HUES64 (cell line): Measurements from ENCODE around the gene AIRE. TPM values are rescaled to one million over a fixed set of nuclear protein-coding genes. Genes with fewer than 3 reads are reported as not detected.
"Not testable (repeated sequence)": the region's sequence is repeated elsewhere in the genome, so short reads cannot be mapped to it uniquely, and the experiment has no call there.

ENCODE experiments used
- H3K27ac ChIP-seq: 2 replicates; pipeline ENCODE4 v1.7.0; 2013; ENCODE audit warnings: low read depth, low read length, inconsistent platforms
- H3K27me3 ChIP-seq: 2 replicates; pipeline ENCODE4 v1.6.1; 2013; ENCODE audit warnings: mild to moderate bottlenecking, low read length; ENCODE audit not compliant: insufficient read depth
- H3K36me3 ChIP-seq: 2 replicates; pipeline ENCODE4 v1.6.1; 2013; ENCODE audit warnings: mild to moderate bottlenecking, low read length; ENCODE audit not compliant: insufficient read depth
- H3K4me1 ChIP-seq: 2 replicates; pipeline ENCODE4 v1.6.1; 2013; ENCODE audit warnings: mild to moderate bottlenecking, low read length, moderate library complexity; ENCODE audit not compliant: insufficient read depth
- H3K4me3 ChIP-seq: 2 replicates; pipeline ENCODE4 v1.5.1; 2013; ENCODE audit warnings: mild to moderate bottlenecking, low read length, moderate library complexity
- H3K9ac ChIP-seq: 2 replicates; pipeline ENCODE4 v1.6.1; 2013; ENCODE audit warnings: mild to moderate bottlenecking, low read depth, low read length
- H3K9me3 ChIP-seq: 2 replicates; pipeline ENCODE4 v1.6.1; 2013; ENCODE audit warnings: low read depth, low read length; ENCODE audit not compliant: insufficient read depth
- WGBS: fragments of 150-250, 120-280 bp; methylation state at CpG from one replicate; pipeline ENCODE4 v1.1.7; 2013; ENCODE audit warnings: missing lambda C conversion rate; 5-methylcytosine and 5-hydroxymethylcytosine counted together
- polyA plus RNA-seq, 2 experiments: library from polyadenylated mRNA; stranded (reverse); fragments of 50-300 nt; gene quantifications; one replicate each; pipeline ENCODE4 v1.2.3, GENCODE V29; 2013

AIRE gene
- 0.15 TPM for polyA plus RNA-seq (2013, experiment 1 of 2)
- not detected for polyA plus RNA-seq (2013, experiment 2 of 2)

DNA sequence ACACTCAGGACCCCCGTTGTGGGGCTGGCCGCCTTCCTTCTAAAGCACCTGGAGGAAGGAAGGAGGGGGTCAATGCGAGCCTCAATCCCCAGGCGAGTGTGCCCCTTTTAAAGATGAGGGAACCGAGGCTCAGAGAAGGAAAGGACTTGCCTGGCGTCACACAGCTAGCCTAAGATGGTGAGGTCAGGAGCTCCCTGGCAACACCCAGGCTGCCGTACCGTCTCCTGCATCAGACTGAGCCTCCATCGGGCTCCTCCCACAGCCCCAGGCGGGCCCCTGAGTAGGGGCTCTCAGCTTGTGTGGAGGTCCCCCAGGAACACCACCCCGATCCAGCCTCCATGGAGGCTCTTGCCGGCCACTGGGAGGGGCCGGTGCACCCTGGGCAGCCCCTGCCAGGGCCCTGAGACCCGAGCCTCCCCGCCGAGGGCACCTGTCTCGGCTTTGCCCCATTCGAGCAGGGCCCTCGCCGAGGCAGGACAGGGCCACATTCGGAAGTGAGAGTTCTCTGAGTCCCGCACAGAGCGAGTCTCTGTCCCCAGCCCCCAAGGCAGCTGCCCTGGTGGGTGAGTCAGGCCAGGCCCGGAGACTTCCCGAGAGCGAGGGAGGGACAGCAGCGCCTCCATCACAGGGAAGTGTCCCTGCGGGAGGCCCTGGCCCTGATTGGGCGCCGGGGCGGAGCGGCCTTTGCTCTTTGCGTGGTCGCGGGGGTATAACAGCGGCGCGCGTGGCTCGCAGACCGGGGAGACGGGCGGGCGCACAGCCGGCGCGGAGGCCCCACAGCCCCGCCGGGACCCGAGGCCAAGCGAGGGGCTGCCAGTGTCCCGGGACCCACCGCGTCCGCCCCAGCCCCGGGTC, at the start of gene AIRE:
Gene AIRE, plus strand, starts transcription at position 739 of the 855 bp plus-strand sequence. CDS start 131 bp downstream, outside the sequence.
- H3K27ac ChIP-seq, result no peak within 1 kb of the TSS
- 22% methylated on average over 56 of the region's 56 CpGs for WGBS
- H3K36me3 ChIP-seq, result no peaks in the 10 kb centered on the region
- H3K4me1 ChIP-seq, result peaks cover 16% of the 10 kb centered on the region
- H3K9ac ChIP-seq, result peak within 1 kb of the TSS; percentile 31; the same call in 1 of the 2 replicates
- H3K4me3 ChIP-seq, result peak within 1 kb of the TSS; percentile 54
- H3K9me3 ChIP-seq, result no peaks in the 10 kb centered on the region
- peaks cover 36% of the 10 kb centered on the region for H3K27me3 ChIP-seq

- not testable (repeated sequence) for H3K27ac ChIP-seq, H3K36me3 ChIP-seq, H3K9ac ChIP-seq, H3K9me3 ChIP-seq, H3K4me3 ChIP-seq, H3K4me1 ChIP-seq, H3K27me3 ChIP-seq
- WGBS, result no CpG with 5 or more reads among the region's 46 CpGs
Observed at GRCh38 chr21:44240353-44240752, 45.3 kb upstream of the AIRE start.

DNA sequence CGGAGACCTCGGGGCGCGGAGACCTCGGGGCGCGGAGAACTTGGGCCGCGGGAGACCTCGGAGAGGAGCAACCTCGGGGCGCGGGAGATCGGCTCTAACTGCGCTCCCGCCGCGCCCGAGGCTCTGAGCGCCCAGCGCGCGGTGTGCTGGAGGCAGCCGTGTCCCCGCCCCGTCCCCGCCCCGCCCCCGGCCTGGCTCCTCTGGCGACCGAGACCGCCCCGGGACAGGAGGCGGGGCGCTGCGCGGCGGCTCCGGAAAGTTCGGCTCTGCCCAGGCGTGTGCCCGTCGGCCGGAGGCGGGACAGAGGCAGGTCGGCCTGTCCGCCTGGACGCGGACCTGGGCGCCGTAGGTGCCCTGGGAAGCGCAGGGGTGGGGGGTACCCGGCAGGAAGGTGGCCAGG, 44.8 kb upstream of the AIRE start, which contains the start of gene ICOSLG:
Gene ICOSLG, minus strand, starts transcription at position 102 of the 400 bp plus-strand sequence. CDS start 126 bp downstream, outside the sequence.
- H3K27ac ChIP-seq, H3K9me3 ChIP-seq, H3K4me3 ChIP-seq, H3K36me3 ChIP-seq, H3K9ac ChIP-seq, H3K27me3 ChIP-seq, H3K4me1 ChIP-seq: not testable (repeated sequence)
- no CpG with 5 or more reads among the region's 53 CpGs for WGBS

- H3K36me3 ChIP-seq, H3K4me1 ChIP-seq, H3K27me3 ChIP-seq, H3K9me3 ChIP-seq, H3K9ac ChIP-seq, H3K27ac ChIP-seq, H3K4me3 ChIP-seq: not testable (repeated sequence)
- WGBS, result no CpG with 5 or more reads among the region's 27 CpGs
Observed at GRCh38 chr21:44241281-44241680, 44.4 kb upstream of the AIRE start.

DNA sequence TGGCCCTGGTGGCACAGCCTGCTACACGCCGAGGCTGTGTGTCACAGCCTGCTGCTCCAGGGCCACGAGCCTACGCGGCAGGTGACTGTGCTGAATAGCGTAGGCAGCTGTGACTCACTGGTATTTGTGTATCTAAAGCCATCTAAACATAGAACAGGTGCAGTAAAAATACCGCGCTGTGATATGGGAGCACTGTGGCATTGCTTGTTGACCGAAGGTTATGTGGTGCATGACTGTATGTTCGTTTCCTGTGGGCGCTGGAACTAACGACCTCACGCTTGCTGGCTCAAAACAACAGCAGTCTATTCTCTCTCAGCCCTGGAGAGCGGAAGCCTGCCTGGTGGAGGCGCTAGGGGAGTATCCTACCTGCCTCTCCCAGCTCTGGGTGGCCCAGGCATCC, 41.7 kb upstream of the AIRE start:
- no CpG with 5 or more reads among the region's 15 CpGs for WGBS
- H3K9ac ChIP-seq, H3K36me3 ChIP-seq, H3K27ac ChIP-seq, H3K9me3 ChIP-seq, H3K4me3 ChIP-seq, H3K4me1 ChIP-seq, H3K27me3 ChIP-seq: not testable (repeated sequence)

DNA sequence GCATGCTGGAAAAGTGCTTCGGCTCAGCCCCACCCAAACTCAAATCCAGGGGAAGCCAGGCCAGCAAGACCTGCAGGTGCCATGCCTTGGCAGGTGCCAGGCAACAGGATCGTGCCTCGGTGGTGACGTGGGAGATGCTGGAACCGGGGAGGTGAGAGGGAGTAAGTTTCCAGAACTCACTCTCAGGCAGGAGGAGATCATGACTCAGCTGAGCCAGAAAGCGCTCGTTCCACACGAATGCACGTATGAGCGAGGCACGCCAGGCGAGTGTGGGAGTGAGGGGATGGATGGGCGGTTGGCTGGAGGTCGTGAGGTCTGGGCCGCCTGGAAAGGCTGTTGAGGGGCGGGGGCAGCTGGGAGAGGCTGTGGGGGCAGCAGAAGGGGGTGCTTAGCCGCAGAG, 37.8 kb upstream of the AIRE start:
- not testable (repeated sequence) for H3K4me3 ChIP-seq, H3K36me3 ChIP-seq, H3K9ac ChIP-seq, H3K9me3 ChIP-seq, H3K4me1 ChIP-seq, H3K27ac ChIP-seq, H3K27me3 ChIP-seq
- no CpG with 5 or more reads among the region's 17 CpGs for WGBS

DNA sequence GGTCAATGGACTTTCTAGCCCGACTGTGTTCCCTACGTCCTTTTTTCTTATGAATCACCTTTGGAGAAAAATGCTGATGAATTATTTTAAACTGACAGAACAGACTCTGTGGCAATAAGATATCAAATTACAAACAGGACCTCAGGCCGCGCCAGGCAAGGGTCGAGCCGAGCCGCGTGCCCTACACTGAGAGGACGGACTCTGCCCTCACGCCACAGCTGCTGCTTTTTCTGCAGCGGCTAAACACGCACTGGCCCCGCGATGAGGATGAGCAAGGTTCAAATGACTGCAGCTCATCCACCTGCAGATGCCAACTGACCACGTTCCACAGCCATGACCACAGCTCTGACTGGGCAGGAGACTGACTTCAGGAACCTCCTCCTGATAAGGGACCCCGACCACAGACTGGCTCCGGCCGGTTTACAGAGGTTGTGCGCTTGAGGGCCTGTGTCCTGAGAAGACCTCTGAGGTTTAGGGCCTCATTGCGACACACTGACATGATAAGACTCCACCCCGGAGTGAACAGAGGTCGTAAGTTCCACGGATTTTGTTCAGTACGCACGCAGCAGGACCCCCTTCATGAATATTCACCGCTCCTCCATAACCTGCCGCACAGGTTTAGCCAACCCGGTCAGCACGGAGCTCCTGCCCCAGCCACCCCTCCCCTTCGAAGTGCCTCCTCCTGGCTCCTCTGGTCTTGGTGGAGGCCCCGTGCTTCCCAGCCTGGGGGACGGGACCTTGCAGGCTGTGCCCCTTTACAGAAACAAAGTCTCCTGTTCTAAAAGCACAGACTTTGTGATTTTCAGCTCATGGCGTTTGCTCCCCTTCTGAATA, 36.3 kb upstream of the AIRE start:
- no CpG with 5 or more reads among the region's 33 CpGs for WGBS
- not testable (repeated sequence) for H3K9ac ChIP-seq, H3K27me3 ChIP-seq, H3K27ac ChIP-seq, H3K4me3 ChIP-seq, H3K9me3 ChIP-seq, H3K4me1 ChIP-seq, H3K36me3 ChIP-seq

DNA sequence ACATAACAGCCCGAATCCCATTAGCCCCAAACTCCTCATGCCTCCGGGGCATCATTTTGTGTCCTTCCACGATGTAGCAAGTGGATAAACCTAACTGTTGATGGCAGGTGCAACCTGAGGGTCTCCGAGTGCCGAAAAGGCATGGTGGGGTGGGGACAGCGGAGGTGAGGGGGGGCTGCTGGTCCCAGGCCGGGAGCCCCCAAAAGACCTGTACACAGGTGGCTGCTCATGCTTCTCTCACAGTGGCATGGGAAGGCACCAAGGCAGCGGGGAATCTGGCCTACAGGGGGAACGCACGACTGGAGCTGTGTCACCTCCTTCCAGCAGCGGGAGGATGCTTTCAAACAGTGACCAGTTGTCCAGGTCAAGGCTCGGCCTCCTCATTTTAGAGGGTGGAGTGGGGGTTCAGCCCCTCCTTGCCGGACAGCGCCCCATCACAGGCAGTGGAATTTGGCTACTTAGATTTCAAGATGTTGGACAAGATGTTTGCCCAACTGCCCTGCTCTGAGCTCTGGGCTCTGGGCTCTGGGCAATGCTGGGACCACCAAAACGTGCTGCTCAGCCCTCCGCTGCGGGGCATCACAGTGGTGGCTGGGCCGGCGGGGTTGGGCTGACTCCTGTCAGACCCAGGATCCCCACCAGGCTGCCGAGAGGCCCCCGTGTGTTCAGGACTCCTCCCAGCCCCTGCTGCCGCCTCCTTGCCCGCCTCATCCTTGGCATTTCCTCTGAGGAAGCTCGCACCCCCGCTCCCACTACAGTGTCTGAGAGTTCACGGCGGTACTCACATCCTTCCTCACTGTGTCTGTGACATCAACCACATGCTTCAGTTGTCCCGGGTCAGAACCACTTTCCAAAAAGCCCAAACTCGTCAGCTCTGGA, 31.6 kb upstream of the AIRE start:
- WGBS, result 88% methylated on average over 29 of the region's 29 CpGs
- H3K27me3 ChIP-seq, result no peaks in the 10 kb centered on the region
- H3K4me1 ChIP-seq, result no peaks in the 10 kb centered on the region
- no peak overlapping the region for H3K9ac ChIP-seq
- H3K9me3 ChIP-seq, result no peaks in the 10 kb centered on the region
- H3K27ac ChIP-seq, result no peak overlapping the region
- no peaks in the 10 kb centered on the region for H3K36me3 ChIP-seq
- no peak overlapping the region for H3K4me3 ChIP-seq

GRCh38 chr21:44255511-44255981, 30.1 kb upstream of the AIRE start:
- Histone ChIP-seq H3K36me3 (no peaks in the 10 kb centered on the region), H3K27ac (no peak overlapping the region), H3K9ac (no peak overlapping the region), H3K27me3 (no peaks in the 10 kb centered on the region), H3K4me1 (no peaks in the 10 kb centered on the region), H3K9me3 (no peaks in the 10 kb centered on the region), H3K4me3 (no peak overlapping the region)
- WGBS, result 93% methylated on average over 11 of the region's 11 CpGs

GRCh38 chr21:44258056-44258725, 27.5 kb upstream of the AIRE start:
- Histone ChIP-seq H3K9ac (no peak overlapping the region), H3K4me3 (no peak overlapping the region), H3K36me3 (no peaks in the 10 kb centered on the region), H3K27ac (no peak overlapping the region), H3K27me3 (no peaks in the 10 kb centered on the region), H3K4me1 (peaks cover 2% of the 10 kb centered on the region; the same call in 1 of the 2 replicates), H3K9me3 (no peaks in the 10 kb centered on the region)
- WGBS, result 93% methylated on average over 34 of the region's 34 CpGs
